Measurements from ENCODE around the gene PANK1.

GRCh38 chr10:89567576-89568245, 77.3 kb downstream of the PANK1 start:
- TF ChIP-seq, protein P1, sequence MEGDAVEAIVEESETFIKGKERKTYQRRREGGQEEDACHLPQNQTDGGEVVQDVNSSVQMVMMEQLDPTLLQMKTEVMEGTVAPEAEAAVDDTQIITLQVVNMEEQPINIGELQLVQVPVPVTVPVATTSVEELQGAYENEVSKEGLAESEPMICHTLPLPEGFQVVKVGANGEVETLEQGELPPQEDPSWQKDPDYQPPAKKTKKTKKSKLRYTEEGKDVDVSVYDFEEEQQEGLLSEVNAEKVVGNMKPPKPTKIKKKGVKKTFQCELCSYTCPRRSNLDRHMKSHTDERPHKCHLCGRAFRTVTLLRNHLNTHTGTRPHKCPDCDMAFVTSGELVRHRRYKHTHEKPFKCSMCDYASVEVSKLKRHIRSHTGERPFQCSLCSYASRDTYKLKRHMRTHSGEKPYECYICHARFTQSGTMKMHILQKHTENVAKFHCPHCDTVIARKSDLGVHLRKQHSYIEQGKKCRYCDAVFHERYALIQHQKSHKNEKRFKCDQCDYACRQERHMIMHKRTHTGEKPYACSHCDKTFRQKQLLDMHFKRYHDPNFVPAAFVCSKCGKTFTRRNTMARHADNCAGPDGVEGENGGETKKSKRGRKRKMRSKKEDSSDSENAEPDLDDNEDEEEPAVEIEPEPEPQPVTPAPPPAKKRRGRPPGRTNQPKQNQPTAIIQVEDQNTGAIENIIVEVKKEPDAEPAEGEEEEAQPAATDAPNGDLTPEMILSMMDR (conservative IDR thresholded peaks at IDR 0.05; ENCODE audit: low read length), result no peak
- TF ChIP-seq EZH2phosphoT487 (IDR thresholded peaks at IDR 0.05; ENCODE audit: borderline replicate concordance, low read depth, low read length), result no peak
